Panc1 (cell line): Measurements from ENCODE around the gene PDPN. TPM values are rescaled to one million over a fixed set of nuclear protein-coding genes. Genes with fewer than 3 reads are reported as not detected.

Experiments
- ATAC-seq: fragments of 200-7000 bp; cut with Tn5 transposase; 2 replicates; pipeline ENCODE4 v1.9.1; 2020; ENCODE audit warnings: mild to moderate bottlenecking, moderate library complexity
- BruUV-seq: library from RNA; stranded (reverse); fragments of 400-500 nt; replicated peaks from 2 replicates; lab custom pipeline; 2021; lab: Mats Ljungman, UMichigan
- CTCF ChIA-PET: fragments of 300-600 bp; sonication (Branson Sonifier 250); formaldehyde crosslinking; loops from one replicate; lab custom pipeline; 2022; ENCODE audit warnings: antibody characterized with exemption; lab: Charles Lee
- POLR2A ChIA-PET: fragments of 300-600 bp; sonication (Branson Sonifier 250); formaldehyde crosslinking; loops from one replicate; lab custom pipeline; 2022; ENCODE audit warnings: antibody characterized with exemption; lab: Charles Lee
- DNase-seq: peaks from one replicate; pipeline ENCODE4 v3.0.0-alpha.2; 2010; ENCODE audit warnings: low read depth, low spot score
- H3K27ac ChIP-seq: 2 replicates; pipeline ENCODE4 v1.5.1; 2011; ENCODE audit warnings: mild to moderate bottlenecking, low read length, inconsistent platforms
- H3K27me3 ChIP-seq: fragments of 200-500 bp; sonication (Bioruptor generic); 2 replicates; pipeline ENCODE4 v1.6.0; 2014; ENCODE audit warnings: low read length, inconsistent platforms; ENCODE audit not compliant: control insufficient read depth, insufficient read depth
- H3K36me3 ChIP-seq: fragments of 200-500 bp; sonication (Bioruptor generic); 2 replicates; pipeline ENCODE4 v1.5.1; 2014; ENCODE audit warnings: inconsistent platforms, mild to moderate bottlenecking, low read length, moderate library complexity; ENCODE audit not compliant: control insufficient read depth, insufficient read depth
- H3K4me1 ChIP-seq: 2 replicates; pipeline ENCODE4 v1.5.1; 2011; ENCODE audit warnings: inconsistent platforms, mild to moderate bottlenecking, low read length, moderate library complexity; ENCODE audit not compliant: control insufficient read depth, insufficient read depth
- H3K4me3 ChIP-seq, 2 experiments: 2 replicates each; pipeline ENCODE4 v1.5.1; 2011 to 2012; ENCODE audit warnings: low read depth in 2 of 2, low read length in 2 of 2, mild to moderate bottlenecking in 2 of 2, inconsistent platforms in 1 of 2, moderate library complexity in 1 of 2
- H3K9me3 ChIP-seq: fragments of 200-500 bp; sonication (Bioruptor generic); 2 replicates; pipeline ENCODE4 v1.5.1; 2014; ENCODE audit warnings: low read depth, mild to moderate bottlenecking, inconsistent platforms, low read length, moderate library complexity; ENCODE audit not compliant: control insufficient read depth, insufficient read depth
- POLR2AphosphoS5 ChIP-seq: IDR thresholded peaks from 2 replicates; pipeline ENCODE4 v1.6.1; 2012; ENCODE audit warnings: mild to moderate bottlenecking, low read depth, low read length, moderate library complexity
- REST ChIP-seq, 2 experiments: IDR thresholded peaks; 2 replicates each; pipeline ENCODE4 v1.6.1; 2011 to 2012; ENCODE audit warnings: low read depth in 2 of 2, control low read depth in 1 of 2, low read length in 1 of 2, mild to moderate bottlenecking in 1 of 2, moderate library complexity in 1 of 2; ENCODE audit not compliant: insufficient read depth in 1 of 2
- SIN3A ChIP-seq: IDR thresholded peaks from 2 replicates; pipeline ENCODE4 v1.6.1; 2012; ENCODE audit warnings: low read depth, mild to moderate bottlenecking, low read length, moderate library complexity, borderline replicate concordance; ENCODE audit not compliant: insufficient read depth
- TCF7L2 ChIP-seq: IDR thresholded peaks from 2 replicates; pipeline ENCODE4 v1.6.1; 2011; ENCODE audit warnings: mild to moderate bottlenecking, low read depth, low read length, inconsistent platforms
- in situ Hi-C: cut with HindIII; loops from 2 replicates; pipeline ENCODE4 v1.10.0; 2016; ENCODE audit warnings: low sequenced_read_pairs, low pct_unique_long_range_greater_than_20kb
- intact Hi-C: fragments of 100-400 bp; cut with micrococcal nuclease; formaldehyde crosslinking; loops from one replicate; pipeline ENCODE4 v1.10.0; 2022; ENCODE audit not compliant: unreplicated experiment
- total RNA-seq: library from RNA; stranded (reverse); gene quantifications from one replicate; pipeline ENCODE4 v1.2.1, GENCODE V29; 2021; ENCODE audit not compliant: unreplicated experiment
- TF ChIP-seq, protein P1 (sequence below): fragments of 450-650 bp; IDR thresholded peaks from 2 replicates; pipeline ENCODE4 v1.5.1; 2017; ENCODE audit warnings: mild to moderate bottlenecking

The PDPN gene
- total RNA-seq, 1 experiment from 2014 or later = 0.28 TPM

DNA sequence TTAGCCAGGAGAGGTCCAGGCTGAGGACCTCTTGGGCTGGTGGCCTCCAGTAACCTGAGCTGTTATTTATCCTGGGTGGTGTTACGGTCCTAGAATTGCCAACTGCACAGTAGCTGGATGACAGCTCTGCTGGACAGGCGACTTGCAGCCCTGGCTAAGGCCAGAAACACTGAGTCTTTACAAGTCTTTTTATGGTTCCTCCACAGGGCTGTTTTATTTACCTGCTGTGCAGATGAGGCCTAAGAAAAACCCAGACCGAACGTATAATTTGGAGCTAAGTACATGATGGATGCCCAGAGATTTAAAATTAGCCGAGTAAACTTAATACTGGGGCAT is 39.4 kb upstream of the PDPN start:
- in situ Hi-C loops = no loop called here

GRCh38 chr1:13546791-13547190 is 36.8 kb upstream of the PDPN start:
- no peaks in the 10 kb centered on the region for H3K4me1 ChIP-seq
- TF ChIP-seq SIN3A (no peak), TCF7L2 (no peak), REST (IDR thresholded peaks at IDR 0.05; ENCODE audit: insufficient read depth in 1 of 2, low read depth in 2 of 2, low read length in 1 of 2) (no peak), POLR2AphosphoS5 (no peak)
- TF ChIP-seq, protein P1, sequence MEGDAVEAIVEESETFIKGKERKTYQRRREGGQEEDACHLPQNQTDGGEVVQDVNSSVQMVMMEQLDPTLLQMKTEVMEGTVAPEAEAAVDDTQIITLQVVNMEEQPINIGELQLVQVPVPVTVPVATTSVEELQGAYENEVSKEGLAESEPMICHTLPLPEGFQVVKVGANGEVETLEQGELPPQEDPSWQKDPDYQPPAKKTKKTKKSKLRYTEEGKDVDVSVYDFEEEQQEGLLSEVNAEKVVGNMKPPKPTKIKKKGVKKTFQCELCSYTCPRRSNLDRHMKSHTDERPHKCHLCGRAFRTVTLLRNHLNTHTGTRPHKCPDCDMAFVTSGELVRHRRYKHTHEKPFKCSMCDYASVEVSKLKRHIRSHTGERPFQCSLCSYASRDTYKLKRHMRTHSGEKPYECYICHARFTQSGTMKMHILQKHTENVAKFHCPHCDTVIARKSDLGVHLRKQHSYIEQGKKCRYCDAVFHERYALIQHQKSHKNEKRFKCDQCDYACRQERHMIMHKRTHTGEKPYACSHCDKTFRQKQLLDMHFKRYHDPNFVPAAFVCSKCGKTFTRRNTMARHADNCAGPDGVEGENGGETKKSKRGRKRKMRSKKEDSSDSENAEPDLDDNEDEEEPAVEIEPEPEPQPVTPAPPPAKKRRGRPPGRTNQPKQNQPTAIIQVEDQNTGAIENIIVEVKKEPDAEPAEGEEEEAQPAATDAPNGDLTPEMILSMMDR = no peak
- no peak for DNase-seq
- ChIA-PET CTCF (no interaction called here), POLR2A (no interaction called here)
- BruUV-seq = no TSS peak
- H3K9me3 ChIP-seq = no peaks in the 10 kb centered on the region
- ATAC-seq = no peak
- H3K36me3 ChIP-seq = no peaks in the 10 kb centered on the region
- intact Hi-C loops (no loop called here), in situ Hi-C loops (no loop called here)
- no peaks in the 10 kb centered on the region for H3K27me3 ChIP-seq
- no peak overlapping the region for H3K27ac ChIP-seq
- no peak overlapping the region for H3K4me3 ChIP-seq

More for the DNA sequence above, 39.4 kb upstream of the PDPN start:
- BruUV-seq = no TSS peak
- intact Hi-C loops = no loop called here
- no peak for TF ChIP-seq POLR2AphosphoS5
- no peak for TF ChIP-seq SIN3A
- TF ChIP-seq, protein P1 = no peak
- no peak for TF ChIP-seq TCF7L2
- Histone ChIP-seq H3K36me3 (no peaks in the 10 kb centered on the region), H3K4me1 (no peaks in the 10 kb centered on the region), H3K27me3 (no peaks in the 10 kb centered on the region), H3K27ac (no peak overlapping the region), H3K9me3 (no peaks in the 10 kb centered on the region), H3K4me3 (no peak overlapping the region)
- CTCF ChIA-PET = no interaction called here
- DNase-seq (no peak), ATAC-seq (no peak)
- POLR2A ChIA-PET = no interaction called here
